GM12891 (cell line): ENCODE measurements around the gene ZNF19.

Experiments used
- DNase-seq: peaks from one replicate; pipeline ENCODE4 v3.0.0; 2011; ENCODE audit warnings: low spot score; ENCODE audit not compliant: insufficient read length
- FAIRE-seq: peaks from 2 replicates; lab custom pipeline; 2011; peaks lifted over from hg19 to GRCh38; lab: Jason Lieb, UNC
- PAX5 ChIP-seq: IDR thresholded peaks from 2 replicates; pipeline ENCODE4 v1.6.1; 2011; ENCODE audit warnings: low read length, moderate library complexity, mild to moderate bottlenecking; ENCODE audit not compliant: insufficient read depth, severe bottlenecking
- POLR2A ChIP-seq: IDR thresholded peaks from 2 replicates; pipeline ENCODE4 v1.6.1; 2011; ENCODE audit warnings: low read depth, low read length, control low read depth
- POLR2AphosphoS5 ChIP-seq: IDR thresholded peaks from 2 replicates; pipeline ENCODE4 v1.6.1; 2011; ENCODE audit warnings: low read depth, low read length, control low read depth
- POU2F2 ChIP-seq: IDR thresholded peaks from 2 replicates; pipeline ENCODE4 v1.6.1; 2011; ENCODE audit warnings: low read depth, mild to moderate bottlenecking, control low read depth, low read length, moderate library complexity
- SPI1 ChIP-seq: IDR thresholded peaks from 2 replicates; pipeline ENCODE4 v1.6.1; 2011; ENCODE audit warnings: low read depth, low read length, control low read depth
- TAF1 ChIP-seq: IDR thresholded peaks from 2 replicates; pipeline ENCODE4 v1.6.1; 2011; ENCODE audit warnings: low read depth, low read length, control low read depth

Gene ZNF19

GRCh38 chr16:71491054-71491453 is 1.9 kb upstream of the ZNF19 start:
- DNase-seq (no peak), FAIRE-seq (no peak)
- no peak for TF ChIP-seq TAF1
- no peak for TF ChIP-seq SPI1
- no peak for TF ChIP-seq POLR2AphosphoS5
- TF ChIP-seq POLR2A = no peak
- no peak for TF ChIP-seq POU2F2
- TF ChIP-seq PAX5 = no peak

GRCh38 chr16:71490361-71490760 is 1.2 kb upstream of the ZNF19 start:
- TF ChIP-seq POLR2A (no peak), TAF1 (no peak)
- FAIRE-seq (no peak), DNase-seq (no peak)

DNA sequence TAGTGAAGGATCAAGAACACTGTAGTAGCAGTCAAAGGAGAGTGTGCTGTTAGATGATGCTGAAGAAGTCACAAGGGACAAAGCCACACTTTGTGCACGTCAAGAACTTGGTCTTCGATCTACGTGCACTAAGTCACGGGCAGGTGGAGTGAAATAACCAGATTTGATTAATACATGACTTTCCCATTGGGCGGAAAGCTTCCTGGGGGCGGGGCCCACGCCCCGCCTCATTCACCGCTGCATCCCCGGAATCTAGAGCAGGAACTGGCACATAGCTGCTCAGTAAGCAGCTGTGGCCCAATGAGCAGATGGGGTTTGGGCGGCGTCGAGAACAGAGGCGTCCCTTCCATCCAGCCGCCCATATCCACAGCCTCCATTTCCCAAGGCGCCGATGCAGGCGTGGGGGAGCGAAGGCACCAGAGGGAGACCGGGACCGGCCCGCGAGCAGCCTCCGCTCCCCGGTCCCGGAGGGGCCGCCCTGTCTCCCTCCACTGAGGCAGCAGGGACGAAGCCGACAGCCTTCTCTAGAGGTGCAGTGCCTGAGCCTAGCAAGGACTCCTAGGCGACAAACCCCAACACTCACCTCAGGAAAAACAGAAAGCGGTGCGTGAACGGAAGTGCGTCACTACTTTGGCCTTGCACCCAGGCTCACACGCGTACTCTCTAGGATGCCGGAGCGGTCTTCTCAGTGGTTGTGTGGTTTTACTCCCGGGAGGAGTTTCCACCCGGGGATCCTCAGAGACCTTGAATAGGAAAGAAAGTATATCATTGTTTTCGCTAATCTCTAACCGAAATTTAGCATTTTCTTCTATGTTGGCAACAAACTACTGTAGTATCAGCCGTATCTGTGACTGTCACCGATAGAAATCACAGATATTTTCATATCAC is 4.9 kb downstream of the ZNF19 start:
- DNase-seq (peak; percentile 63), FAIRE-seq (peak; percentile 99)
- peak; percentile 87 for TF ChIP-seq POLR2A
- peak; percentile 56 for TF ChIP-seq SPI1
- TF ChIP-seq PAX5 = no peak
- TF ChIP-seq POLR2AphosphoS5 = peak; percentile 91
- TF ChIP-seq TAF1 = peak; percentile 67
- TF ChIP-seq POU2F2 = peak; percentile 21; the same call in 1 of the 2 replicates

- no peak for DNase-seq
- FAIRE-seq = no peak
- TF ChIP-seq POU2F2 (no peak), POLR2AphosphoS5 (no peak)
Measured at GRCh38 chr16:71482569-71482968, 6.6 kb downstream of the ZNF19 start.

- TF ChIP-seq POLR2AphosphoS5 (no peak), PAX5 (no peak), TAF1 (no peak), POLR2A (no peak), SPI1 (no peak), POU2F2 (no peak)
- DNase-seq (no peak), FAIRE-seq (no peak)
Measured at GRCh38 chr16:71480956-71481355, 8.2 kb downstream of the ZNF19 start.

GRCh38 chr16:71479420-71479819 is 9.7 kb downstream of the ZNF19 start:
- TF ChIP-seq POLR2A (no peak), SPI1 (no peak), PAX5 (no peak), TAF1 (no peak), POLR2AphosphoS5 (no peak), POU2F2 (no peak)
- FAIRE-seq (no peak), DNase-seq (no peak)

DNA sequence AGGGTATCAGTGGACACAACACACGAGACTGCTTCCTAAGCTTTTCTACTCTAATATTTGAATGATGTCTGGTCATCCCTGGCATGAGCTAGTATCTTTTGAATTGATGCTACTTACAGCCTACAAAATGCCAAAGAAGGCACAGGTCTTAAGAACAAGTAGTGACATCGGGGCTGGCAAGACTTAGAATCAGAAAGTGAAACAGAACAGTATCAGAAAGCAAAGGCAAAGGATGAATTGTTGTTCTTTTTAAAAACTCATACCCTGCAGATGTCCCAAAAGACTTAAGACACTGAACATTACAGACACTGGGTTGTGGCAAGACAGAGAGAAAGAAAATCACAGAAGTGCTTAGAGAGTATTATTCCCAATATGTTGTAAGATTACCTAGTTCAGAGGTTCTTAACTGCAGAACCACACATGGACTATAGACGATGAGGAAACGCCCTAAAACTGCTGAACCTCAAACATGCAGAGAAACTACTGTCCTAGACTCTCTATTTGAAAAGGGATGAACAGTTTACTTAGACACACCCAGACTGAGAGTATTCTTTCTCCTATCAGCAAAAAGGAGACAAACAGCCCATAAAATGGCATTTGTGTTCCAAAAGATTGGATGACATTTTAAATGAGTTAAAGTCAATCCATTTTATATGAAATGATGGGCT is 12.5 kb downstream of the ZNF19 start:
- no peak for DNase-seq
- TF ChIP-seq SPI1 (no peak), PAX5 (no peak), TAF1 (no peak), POLR2AphosphoS5 (no peak), POU2F2 (no peak), POLR2A (no peak)
- FAIRE-seq = no peak

DNA sequence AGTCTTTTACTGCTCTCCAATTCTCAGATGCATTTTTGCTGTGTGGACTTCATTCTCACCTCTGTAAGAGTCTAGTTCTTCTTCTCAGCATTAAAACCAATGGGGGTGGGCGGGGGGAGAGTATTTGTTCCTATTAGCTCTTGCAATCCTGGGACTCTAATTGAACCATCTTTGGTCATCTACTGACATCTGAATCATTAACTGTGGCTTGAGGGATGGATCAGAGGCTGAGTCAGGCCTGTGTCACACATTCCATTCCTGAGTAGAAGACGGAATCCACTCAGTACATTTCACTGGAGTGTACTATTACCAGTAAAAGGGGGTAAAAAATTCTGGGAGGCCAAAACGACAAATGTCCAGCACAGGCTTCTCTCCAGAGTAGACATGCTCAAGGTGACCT is 14.3 kb downstream of the ZNF19 start:
- DNase-seq = no peak
- no peak for FAIRE-seq
- TF ChIP-seq POLR2AphosphoS5 (no peak), POU2F2 (no peak), TAF1 (no peak)

GRCh38 chr16:71473891-71474290 is 15.2 kb downstream of the ZNF19 start:
- DNase-seq (no peak), FAIRE-seq (no peak)
- TF ChIP-seq SPI1 (no peak), POU2F2 (no peak)

DNA sequence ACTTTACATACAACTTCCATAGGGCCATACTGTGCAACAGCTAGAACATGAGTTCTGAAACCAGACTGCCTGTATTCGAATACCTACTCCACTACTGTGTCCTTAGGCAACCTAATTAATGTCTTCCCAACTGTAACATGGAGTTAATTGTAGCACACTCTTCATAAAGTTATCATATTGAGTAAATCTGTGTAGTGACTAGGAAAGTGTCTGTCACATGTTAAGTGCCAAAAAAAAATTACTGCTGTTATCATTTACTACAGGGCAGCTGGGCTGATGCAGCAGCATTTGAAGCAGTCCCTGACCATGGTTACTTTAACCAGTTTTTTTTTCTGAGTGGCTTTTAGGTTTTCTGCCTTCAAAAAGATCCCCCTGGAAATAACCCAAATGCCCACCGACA is 16.2 kb downstream of the ZNF19 start:
- FAIRE-seq = no peak
- DNase-seq = no peak
- no peak for TF ChIP-seq SPI1
